ENCODE data around the gene NEIL3. TPM values are rescaled to one million over a fixed set of nuclear protein-coding genes. Genes with fewer than 3 reads are reported as not detected.

The NEIL3 gene
- total RNA-seq, 4 donors from 2014 or later, result 0.41 to 0.95 TPM; not detected in 2

- H3K36me3 ChIP-seq, result no peaks in the 10 kb centered on the region
- 72% methylated on average over 3 to 4 of the region's 4 CpGs for WGBS, 2 donors (ENCODE audit: low coverage in 1 of 2)
- intact Hi-C loops (cut with DNase I; ENCODE audit: low total_unique reads), result no loop called here
- no peak overlapping the region for H3K4me3 ChIP-seq
- H3K4me1 ChIP-seq, result no peaks in the 10 kb centered on the region
- in situ Hi-C loops (cut with MboI; ENCODE audit: low pct_ligation_motif_present in 1 of 4, low pct_unique_long_range_greater_than_20kb in 1 of 4, low sequenced_read_pairs in 3 of 4), result no loop called here
- no peaks in the 10 kb centered on the region for H3K27me3 ChIP-seq
- H3K27ac ChIP-seq, result no peak overlapping the region
- TF ChIP-seq POLR2AphosphoS5 (IDR thresholded peaks at IDR 0.05) (no peak), EP300 (IDR thresholded peaks at IDR 0.05; ENCODE audit: low read depth) (no peak), CTCF (IDR thresholded peaks at IDR 0.05) (no peak), POLR2A (IDR thresholded peaks at IDR 0.05) (no peak)
- H3K9me3 ChIP-seq, result no peaks in the 10 kb centered on the region
- DNase-seq, result no peak
Measured at GRCh38 chr4:177315767-177316464, 6.2 kb downstream of the NEIL3 start.

- Histone ChIP-seq H3K4me3 (no peak overlapping the region), H3K36me3 (no peaks in the 10 kb centered on the region), H3K4me1 (no peaks in the 10 kb centered on the region), H3K27ac (no peak overlapping the region), H3K27me3 (no peaks in the 10 kb centered on the region), H3K9me3 (no peaks in the 10 kb centered on the region)
- DNase-seq, result no peak
- intact Hi-C loops (cut with DNase I; ENCODE audit: low total_unique reads), result no loop called here
- TF ChIP-seq CTCF (IDR thresholded peaks at IDR 0.05) (no peak), POLR2A (IDR thresholded peaks at IDR 0.05) (no peak), POLR2AphosphoS5 (IDR thresholded peaks at IDR 0.05) (no peak), EP300 (IDR thresholded peaks at IDR 0.05; ENCODE audit: low read depth) (no peak)
- WGBS, 2 donors (ENCODE audit: low coverage in 1 of 2), result 93 to 100% methylated on average over 1 to 5 of the region's 5 CpGs
- in situ Hi-C loops (cut with MboI; ENCODE audit: low pct_ligation_motif_present in 1 of 4, low pct_unique_long_range_greater_than_20kb in 1 of 4, low sequenced_read_pairs in 3 of 4), result no loop called here
Measured at GRCh38 chr4:177320721-177321120, 11.0 kb downstream of the NEIL3 start.

- in situ Hi-C loops (cut with MboI; ENCODE audit: low pct_ligation_motif_present in 1 of 4, low pct_unique_long_range_greater_than_20kb in 1 of 4, low sequenced_read_pairs in 3 of 4), result no loop called here
- no peaks in the 10 kb centered on the region for H3K4me1 ChIP-seq
- DNase-seq, result no peak
- intact Hi-C loops (cut with DNase I; ENCODE audit: low total_unique reads), result no loop called here
- WGBS, 2 donors (ENCODE audit: low coverage in 1 of 2), result 82 to 93% methylated on average over 3 of the region's 3 CpGs
- H3K4me3 ChIP-seq, result no peak overlapping the region
- H3K36me3 ChIP-seq, result no peaks in the 10 kb centered on the region
- H3K27ac ChIP-seq, result no peak overlapping the region
- TF ChIP-seq EP300 (IDR thresholded peaks at IDR 0.05; ENCODE audit: low read depth) (no peak), CTCF (IDR thresholded peaks at IDR 0.05) (no peak), POLR2A (IDR thresholded peaks at IDR 0.05) (no peak), POLR2AphosphoS5 (IDR thresholded peaks at IDR 0.05) (no peak)
- H3K9me3 ChIP-seq, result no peaks in the 10 kb centered on the region
- H3K27me3 ChIP-seq, result no peaks in the 10 kb centered on the region
Measured at GRCh38 chr4:177321647-177322046, 12.0 kb downstream of the NEIL3 start.

GRCh38 chr4:177322266-177322665 is 12.6 kb downstream of the NEIL3 start:
- in situ Hi-C loops (cut with MboI; ENCODE audit: low pct_ligation_motif_present in 1 of 4, low pct_unique_long_range_greater_than_20kb in 1 of 4, low sequenced_read_pairs in 3 of 4), result no loop called here
- DNase-seq, result no peak
- TF ChIP-seq POLR2A (IDR thresholded peaks at IDR 0.05), result no peak
- TF ChIP-seq CTCF (IDR thresholded peaks at IDR 0.05), result no peak
- TF ChIP-seq EP300 (IDR thresholded peaks at IDR 0.05; ENCODE audit: low read depth), result no peak
- TF ChIP-seq POLR2AphosphoS5 (IDR thresholded peaks at IDR 0.05), result no peak
- Histone ChIP-seq H3K4me3 (no peak overlapping the region), H3K36me3 (no peaks in the 10 kb centered on the region), H3K9me3 (no peaks in the 10 kb centered on the region), H3K27ac (no peak overlapping the region), H3K27me3 (no peaks in the 10 kb centered on the region), H3K4me1 (no peaks in the 10 kb centered on the region)
- WGBS, 2 donors (ENCODE audit: low coverage in 1 of 2), result 61 to 62% methylated on average over 6 to 7 of the region's 7 CpGs
- intact Hi-C loops (cut with DNase I; ENCODE audit: low total_unique reads), result no loop called here

Data from transverse colon (tissue), 4 donors.